ENCODE results near the gene OR5B21.
A peak's percentile ranks its signal among the peaks of the same experiment; 100 is the strongest.

Gene OR5B21

DNA sequence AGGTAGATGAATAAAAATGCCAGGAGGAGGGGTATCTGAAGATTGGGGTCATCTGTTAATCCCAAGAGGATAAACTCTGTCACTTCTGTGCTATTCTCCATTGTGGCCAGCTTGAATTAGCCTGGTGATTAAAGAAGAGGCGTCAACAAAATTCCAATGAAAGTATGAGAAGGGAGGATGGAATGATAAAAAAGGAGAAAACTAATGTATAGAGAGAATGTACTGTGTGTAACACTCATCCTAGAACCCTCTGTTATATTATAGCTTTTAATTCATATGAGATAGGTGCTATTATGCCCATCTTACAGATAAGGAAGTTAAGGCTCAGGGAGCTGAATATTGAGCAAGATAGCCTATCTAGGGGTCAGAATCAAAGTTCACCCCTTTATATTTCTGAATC is at the start of gene OR5B21:
Gene OR5B21, minus strand, starts transcription at position 101 of the 400 bp plus-strand sequence. Its CDS starts 0 bp downstream, at position 101.
- DNase-seq: no peak

DNA sequence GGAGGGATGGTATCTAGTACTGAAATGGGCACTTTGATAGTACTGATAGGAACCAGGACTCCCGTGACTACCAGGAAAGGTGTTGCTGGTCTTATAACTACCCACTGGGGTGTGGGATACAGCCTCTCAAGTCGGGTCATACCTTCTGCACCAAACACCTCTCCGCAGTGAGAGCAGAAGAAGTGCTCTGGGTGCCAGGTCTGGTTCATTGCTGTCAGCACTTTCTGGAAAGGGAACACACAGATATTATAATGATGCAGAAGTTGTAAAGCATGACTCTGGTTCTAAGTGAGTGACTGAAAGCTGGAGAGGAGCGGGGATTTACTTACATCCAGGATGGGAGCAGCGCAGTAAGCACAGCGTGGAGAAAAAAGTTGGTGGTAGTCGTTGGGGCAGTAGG is 41.7 kb upstream of the OR5B21 start:
- no peak for DNase-seq

DNA sequence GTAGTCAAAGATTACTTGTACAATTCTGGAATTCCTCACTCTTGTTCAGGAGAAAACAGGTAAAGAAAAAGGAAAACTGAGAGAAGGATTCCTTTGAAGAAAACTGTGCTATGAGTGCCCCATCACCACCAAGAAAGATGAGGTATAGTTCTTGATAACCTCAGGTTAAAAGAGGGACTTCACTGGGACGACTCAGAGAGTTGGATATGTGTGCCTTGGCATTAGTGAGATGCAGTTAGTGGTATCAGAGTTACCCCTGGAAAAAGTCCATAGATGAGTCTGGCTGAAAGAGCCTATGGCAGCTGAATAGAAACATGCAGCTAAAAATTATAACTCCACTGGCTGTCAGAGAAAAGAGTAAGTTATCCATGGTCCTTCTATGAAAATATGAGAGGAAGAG is 38.9 kb upstream of the OR5B21 start:
- no peak for DNase-seq

DNA sequence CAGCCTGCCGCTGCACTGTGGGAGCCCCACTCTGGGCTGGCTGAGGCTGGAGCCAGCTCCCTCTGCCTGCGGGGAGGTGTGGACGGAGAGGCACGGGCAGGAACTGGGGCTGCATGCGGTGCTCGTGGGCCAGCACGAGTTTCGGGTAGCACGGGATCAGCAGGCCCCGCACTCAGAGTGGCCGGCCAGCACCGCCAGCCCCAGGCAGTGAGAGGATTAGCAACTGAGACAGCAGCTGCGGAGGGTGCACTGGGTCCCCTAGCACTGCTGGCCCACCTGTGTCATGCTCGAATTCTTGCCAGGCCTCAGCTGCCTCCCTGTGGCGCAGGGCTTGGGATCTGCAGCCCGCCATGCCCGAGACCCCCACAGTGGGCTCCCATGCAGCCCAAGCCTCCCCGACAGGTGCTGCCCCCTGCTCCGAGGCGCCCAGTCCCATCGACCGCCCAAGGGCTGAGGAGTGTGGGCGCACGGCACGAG is 24.0 kb upstream of the OR5B21 start:
- no peak for DNase-seq

- DNase-seq: no peak
Observed at GRCh38 chr11:58530236-58530635, 22.3 kb upstream of the OR5B21 start.

GRCh38 chr11:58527429-58527828 is 19.5 kb upstream of the OR5B21 start:
- no peak for DNase-seq

- DNase-seq: no peak
Observed at GRCh38 chr11:58526721-58527120, 18.8 kb upstream of the OR5B21 start.

- no peak for DNase-seq
Observed at GRCh38 chr11:58525037-58525614, 17.2 kb upstream of the OR5B21 start.

- peak; percentile 51 for DNase-seq
Observed at GRCh38 chr11:58524232-58525036, 16.5 kb upstream of the OR5B21 start.

DNA sequence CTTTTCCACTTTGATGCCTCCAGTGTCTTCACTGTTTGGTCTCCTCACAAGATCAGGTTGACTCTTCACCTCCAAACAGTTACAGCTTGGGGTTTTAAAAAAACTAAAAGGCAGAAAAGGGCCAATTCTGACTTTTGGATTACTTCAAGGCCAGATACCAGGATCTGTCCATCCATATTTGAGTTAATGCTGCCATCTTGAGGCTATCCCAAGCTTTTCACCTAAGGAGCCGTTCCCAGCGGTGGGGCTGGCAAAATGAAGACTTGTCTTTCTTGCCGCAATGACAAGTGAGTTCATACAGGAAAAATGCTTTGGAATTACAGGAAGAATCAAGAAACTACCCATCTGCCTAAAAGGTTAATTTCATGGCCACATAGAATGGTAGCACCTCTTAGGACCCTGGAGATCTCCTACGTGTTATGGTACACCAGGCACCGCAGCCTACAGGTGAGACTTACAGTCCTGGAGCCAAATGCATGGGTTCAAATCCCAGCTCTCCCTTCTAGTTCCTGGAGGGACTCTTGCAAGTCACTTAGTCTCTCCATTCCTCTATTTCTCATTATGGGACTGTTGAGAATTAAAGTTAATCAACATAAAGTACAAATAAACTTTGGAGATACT is 6.0 kb upstream of the OR5B21 start:
- DNase-seq: peak; percentile 3

DNA sequence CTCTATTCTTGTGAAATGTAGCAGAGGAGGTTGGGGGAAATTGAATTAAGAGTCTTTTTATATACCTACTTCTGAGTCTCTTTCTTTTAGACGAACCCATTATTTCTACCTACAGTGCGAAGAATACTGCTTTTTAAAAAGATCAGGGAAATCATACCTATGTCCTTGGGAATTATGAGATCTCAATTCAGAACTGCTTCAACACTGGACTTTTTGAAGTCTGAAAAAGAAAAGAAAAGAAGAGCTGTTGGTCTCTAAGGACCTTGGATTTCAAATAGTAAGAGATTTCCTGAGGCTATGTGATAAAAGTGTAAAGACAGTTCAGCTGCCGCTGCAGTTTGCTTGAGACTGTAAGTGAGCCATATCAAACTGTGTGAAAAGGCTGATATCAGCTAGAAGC is 3.7 kb upstream of the OR5B21 start:
- DNase-seq: no peak

- no peak for DNase-seq
Observed at GRCh38 chr11:58509748-58510147, 1.8 kb upstream of the OR5B21 start.

- DNase-seq: no peak
Observed at GRCh38 chr11:58508814-58509213, 909 bp upstream of the OR5B21 start.

DNA sequence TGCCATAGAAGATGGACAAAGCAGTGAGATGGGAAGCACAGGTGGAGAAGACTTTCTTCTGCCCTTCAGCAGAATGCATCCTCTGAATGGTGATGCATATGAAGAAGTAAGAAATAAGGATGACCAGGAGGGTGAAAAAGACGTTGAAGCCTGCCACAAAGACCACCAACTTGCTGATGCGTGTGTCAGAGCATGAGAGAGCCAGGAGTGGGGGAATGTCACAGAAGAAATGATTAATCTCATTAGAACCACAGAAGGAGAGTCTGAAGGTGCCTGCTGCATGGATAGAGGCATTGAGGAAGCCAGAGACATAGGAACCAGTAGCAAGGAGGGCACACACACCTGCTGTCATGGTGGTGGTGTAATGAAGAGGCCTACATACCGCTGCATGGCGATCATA is 550 bp downstream of the OR5B21 start:
- no peak for DNase-seq

GRCh38 chr11:58506935-58507334 is 970 bp downstream of the OR5B21 start:
- no peak for DNase-seq

- DNase-seq: no peak
Observed at GRCh38 chr11:58505849-58506248, 2.1 kb downstream of the OR5B21 start.

DNA sequence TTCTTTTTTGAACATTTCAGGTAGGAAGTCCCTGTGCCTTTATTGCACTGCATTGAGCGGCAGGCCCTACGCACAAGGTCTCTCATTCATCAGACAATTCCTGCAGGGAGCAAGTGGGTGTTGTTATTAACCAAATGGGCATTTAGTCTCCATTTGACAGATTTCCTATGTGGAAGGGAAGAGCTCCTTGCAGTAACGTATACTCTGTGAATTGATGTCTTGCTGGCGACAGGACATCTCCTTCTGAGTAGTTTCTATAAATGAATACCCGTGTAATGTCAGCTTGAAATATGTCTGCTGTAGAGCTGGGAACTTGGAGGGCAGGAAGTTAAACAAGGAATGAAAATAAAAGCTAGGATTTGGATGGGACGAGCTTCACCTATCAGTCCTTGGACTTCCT is 3.7 kb downstream of the OR5B21 start:
- DNase-seq: no peak

- no peak for DNase-seq
Observed at GRCh38 chr11:58503361-58503856, 4.5 kb downstream of the OR5B21 start.

DNA sequence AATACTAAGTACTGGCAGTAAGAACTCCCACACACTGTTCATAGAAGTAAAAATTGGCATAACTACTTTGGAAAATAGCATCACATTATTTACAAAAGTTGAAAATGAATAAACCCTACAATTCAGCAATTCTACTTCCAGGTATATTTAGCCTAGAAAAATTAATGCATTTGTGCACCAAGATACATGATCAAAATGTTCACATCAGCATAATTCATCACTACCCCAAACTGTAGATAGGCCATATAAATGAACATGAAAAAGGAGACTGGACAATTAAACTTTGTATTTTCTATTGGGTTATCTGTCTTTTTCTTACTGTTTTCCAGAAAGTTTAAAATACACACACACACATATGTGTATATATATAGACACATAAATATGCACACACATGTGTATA is 5.9 kb downstream of the OR5B21 start:
- no peak for DNase-seq

DNA sequence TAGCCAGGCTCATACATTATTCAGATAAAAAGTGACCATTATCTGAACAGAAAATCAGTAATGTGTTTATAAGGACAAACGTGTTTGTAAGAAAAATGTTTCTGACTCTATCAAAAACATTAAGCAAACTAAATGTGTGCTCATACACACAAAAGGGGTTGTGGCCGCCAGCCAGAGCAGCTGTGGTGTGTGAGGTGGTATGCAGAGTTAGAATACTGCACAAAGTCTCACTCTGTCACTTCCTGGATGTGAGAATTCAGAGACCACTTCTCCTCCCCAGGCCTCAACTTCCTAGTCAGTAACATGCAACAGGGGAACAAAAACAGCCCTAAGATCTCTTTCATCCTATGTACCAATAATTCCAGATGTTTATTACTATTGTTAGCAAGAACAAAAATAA is 9.4 kb downstream of the OR5B21 start:
- DNase-seq: no peak

- DNase-seq: no peak
Observed at GRCh38 chr11:58497951-58498350, 10.0 kb downstream of the OR5B21 start.

DNA sequence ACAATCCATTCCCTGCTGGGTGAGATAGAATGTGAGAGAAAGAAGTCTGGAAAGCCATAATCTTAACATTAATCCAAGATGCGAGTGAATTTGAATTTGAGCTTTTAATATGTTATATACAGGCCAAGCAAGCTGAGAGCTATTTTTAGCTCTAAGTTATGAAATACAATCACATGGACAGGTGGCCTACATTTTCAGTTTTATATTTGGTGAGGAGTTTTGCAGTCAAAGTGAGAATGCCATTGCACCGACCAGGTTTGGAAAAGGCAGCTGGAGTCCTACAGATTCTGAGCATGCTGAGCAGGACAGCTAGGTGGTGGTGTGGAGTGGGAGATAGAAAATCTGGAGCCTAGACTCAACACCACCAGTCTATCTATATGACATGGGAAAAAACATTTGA is 12.0 kb downstream of the OR5B21 start:
- DNase-seq: peak; percentile 1

GRCh38 chr11:58494101-58494500 is 13.8 kb downstream of the OR5B21 start:
- DNase-seq: no peak

- no peak for DNase-seq
Observed at GRCh38 chr11:58493676-58494075, 14.2 kb downstream of the OR5B21 start.
